Stimulated activated CD4-positive, alpha-beta T cell treated with anti-CD3 and anti-CD28 coated beads, Interleukin-4, amount 100 ng/mL, for 4 hours (primary cell): ENCODE data around the gene ANKRD26.

ENCODE experiments used
- DNase-seq, 2 experiments: peaks; one replicate each; pipeline ENCODE4 v3.0.0-alpha.2; 2020

The ANKRD26 gene

GRCh38 chr10:27019827-27020226 lies 80.5 kb downstream of the ANKRD26 start:
- DNase-seq: no peak

- no peak for DNase-seq
Observed at GRCh38 chr10:26997610-26998009, 102.7 kb downstream of the ANKRD26 start.

GRCh38 chr10:26994743-26995142 lies 105.6 kb downstream of the ANKRD26 start:
- DNase-seq: no peak

GRCh38 chr10:26987851-26988250 lies 112.4 kb downstream of the ANKRD26 start:
- DNase-seq: no peak

- DNase-seq: no peak
Observed at GRCh38 chr10:26983156-26983555, 117.1 kb downstream of the ANKRD26 start.

- DNase-seq: no peak
Observed at GRCh38 chr10:26982058-26982457, 118.2 kb downstream of the ANKRD26 start.

GRCh38 chr10:26981232-26981824 lies 119.0 kb downstream of the ANKRD26 start:
- no peak for DNase-seq

- no peak for DNase-seq
Observed at GRCh38 chr10:26978519-26978918, 121.8 kb downstream of the ANKRD26 start.

GRCh38 chr10:26977635-26978034 lies 122.7 kb downstream of the ANKRD26 start:
- DNase-seq: no peak

GRCh38 chr10:26970667-26971066 lies 129.6 kb downstream of the ANKRD26 start:
- DNase-seq: no peak

- no peak for DNase-seq
Observed at GRCh38 chr10:26969145-26969926, 131.0 kb downstream of the ANKRD26 start.

- DNase-seq: no peak
Observed at GRCh38 chr10:26962835-26963234, 137.5 kb downstream of the ANKRD26 start.

- no peak for DNase-seq
Observed at GRCh38 chr10:26960308-26960707, 140.0 kb downstream of the ANKRD26 start.

GRCh38 chr10:26959841-26960240 lies 140.5 kb downstream of the ANKRD26 start:
- no peak for DNase-seq
